Activated CD4-positive, alpha-beta T cell treated with anti-CD3 and anti-CD28 coated beads for 36 hours (primary cell): Measurements from ENCODE around the gene SLC22A1. TPM values are rescaled to one million over a fixed set of nuclear protein-coding genes. Genes with fewer than 3 reads are reported as not detected.
"Not testable (repeated sequence)": the region's sequence is repeated elsewhere in the genome, so short reads cannot be mapped to it uniquely, and the experiment has no call there.

Experiments used
- ATAC-seq: fragments of 200-7000 bp; cut with Tn5 transposase; one replicate; pipeline ENCODE4 v1.10.0; 2021; ENCODE audit warnings: mild to moderate bottlenecking, moderate library complexity
- CTCF ChIA-PET: fragments of 350-600 bp; sonication (Branson Sonifier 250); formaldehyde crosslinking; loops from one replicate; lab custom pipeline; 2021; ENCODE audit warnings: antibody characterized with exemption; lab: Charles Lee
- POLR2A ChIA-PET: fragments of 350-600 bp; sonication (Branson Sonifier 250); formaldehyde crosslinking; loops from one replicate; lab custom pipeline; 2021; ENCODE audit warnings: antibody characterized with exemption, inconsistent platforms; lab: Charles Lee
- DNase-seq: peaks from one replicate; pipeline ENCODE4 v3.0.0-alpha.2; 2020
- H3K27ac Mint-ChIP-seq: one replicate; pipeline ENCODE4 v1.8.0; 2021; ENCODE audit warnings: mixed read lengths
- H3K27me3 Mint-ChIP-seq: one replicate; pipeline ENCODE4 v1.8.0; 2021; ENCODE audit warnings: mixed read lengths
- H3K36me3 Mint-ChIP-seq: one replicate; pipeline ENCODE4 v1.8.0; 2021; ENCODE audit warnings: low read depth, mixed read lengths
- H3K4me1 Mint-ChIP-seq: one replicate; pipeline ENCODE4 v1.8.0; 2021; ENCODE audit warnings: mixed read lengths
- H3K4me3 Mint-ChIP-seq: one replicate; pipeline ENCODE4 v1.8.0; 2021; ENCODE audit warnings: mild to moderate bottlenecking, moderate library complexity, mixed read lengths
- H3K9me3 Mint-ChIP-seq: one replicate; pipeline ENCODE4 v1.8.0; 2021; ENCODE audit warnings: low read depth, mixed read lengths
- intact Hi-C, 2 experiments: fragments of 100-400 bp; cut with DNase I in 1 of 2; cut with micrococcal nuclease in 1 of 2; formaldehyde crosslinking; loops; one replicate each; pipeline versions ENCODE4 v1.14.2 to v1.15.1; 2022 to 2024; cut with DNase I, micrococcal nuclease
- total RNA-seq, 2 experiments: library from RNA; stranded (reverse); gene quantifications; one replicate each; pipeline ENCODE4 v1.2.3, GENCODE V29; 2021

Gene SLC22A1
- total RNA-seq, 2 experiments from 2014 or later = 0.78 to 1.2 TPM

- ChIA-PET POLR2A (no interaction called here), CTCF (interaction anchor here (0.7 kb wide), 1 partner anchor 622 kb away, joined by 3 read pairs; no protein-coding TSS in a partner anchor)
- Mint-ChIP-seq H3K4me1 (no peaks in the 10 kb centered on the region), H3K9me3 (no peaks in the 10 kb centered on the region), H3K27me3 (peaks cover 2% of the 10 kb centered on the region), H3K27ac (no peak overlapping the region), H3K4me3 (no peak overlapping the region), H3K36me3 (no peaks in the 10 kb centered on the region)
- intact Hi-C loops = no loop called here
- DNase-seq (no peak), ATAC-seq (no peak)
Measured at GRCh38 chr6:160161647-160161986, 40.0 kb downstream of the SLC22A1 start.

DNA sequence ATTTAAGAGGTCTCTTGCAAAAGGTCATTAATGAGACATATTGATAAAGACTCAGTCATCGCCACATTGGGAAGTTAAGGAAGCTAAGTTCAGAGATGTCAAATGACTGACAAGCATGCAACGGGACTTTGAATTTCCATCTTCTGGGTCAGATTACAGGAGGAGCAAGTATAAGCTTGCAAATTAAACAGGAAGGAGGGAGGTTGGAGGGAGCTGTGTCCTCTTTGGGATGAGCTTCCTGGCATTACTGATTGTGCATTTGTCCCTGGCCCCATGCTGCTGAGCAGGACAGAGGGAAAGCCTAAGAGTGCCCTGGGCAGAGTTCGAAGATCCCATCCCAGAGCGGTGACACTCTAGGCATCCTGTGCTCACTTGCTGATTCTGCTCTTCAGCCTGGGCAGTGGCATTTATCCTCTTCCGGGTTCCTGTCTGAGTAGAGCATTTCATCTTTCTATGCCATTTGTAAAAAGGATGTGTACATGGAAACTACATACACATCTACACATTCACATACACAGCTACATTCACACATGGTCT lies 40.5 kb downstream of the SLC22A1 start:
- Mint-ChIP-seq H3K9me3 (no peaks in the 10 kb centered on the region), H3K4me1 (no peaks in the 10 kb centered on the region), H3K4me3 (no peak overlapping the region), H3K27me3 (peaks cover 2% of the 10 kb centered on the region), H3K36me3 (no peaks in the 10 kb centered on the region), H3K27ac (no peak overlapping the region)
- POLR2A ChIA-PET = no interaction called here
- CTCF ChIA-PET = interaction anchor here (0.7 to 1.1 kb wide), 2 partner anchors 24 to 622 kb away, joined by 3 to 4 read pairs; no protein-coding TSS in a partner anchor
- intact Hi-C loops = no loop called here
- ATAC-seq (no peak), DNase-seq (no peak)

- peaks cover 6% of the 10 kb centered on the region for H3K27me3 Mint-ChIP-seq
- ATAC-seq (no peak), DNase-seq (no peak)
- ChIA-PET POLR2A (no interaction called here), CTCF (interaction anchor here (0.6 kb wide), 1 partner anchor 329 kb away, joined by 3 read pairs; no protein-coding TSS in a partner anchor)
- H3K4me3 Mint-ChIP-seq = no peak overlapping the region
- no peaks in the 10 kb centered on the region for H3K36me3 Mint-ChIP-seq
- H3K4me1 Mint-ChIP-seq = no peaks in the 10 kb centered on the region
- intact Hi-C loops = no loop called here
- no peak overlapping the region for H3K27ac Mint-ChIP-seq
- no peaks in the 10 kb centered on the region for H3K9me3 Mint-ChIP-seq
Measured at GRCh38 chr6:160163425-160163824, 41.8 kb downstream of the SLC22A1 start.

GRCh38 chr6:160163912-160164311 lies 42.3 kb downstream of the SLC22A1 start:
- POLR2A ChIA-PET = no interaction called here
- intact Hi-C loops = no loop called here
- no peak for DNase-seq
- Mint-ChIP-seq H3K27ac (no peak overlapping the region), H3K9me3 (no peaks in the 10 kb centered on the region), H3K36me3 (no peaks in the 10 kb centered on the region), H3K27me3 (peaks cover 8% of the 10 kb centered on the region), H3K4me1 (no peaks in the 10 kb centered on the region), H3K4me3 (no peak overlapping the region)
- ATAC-seq = no peak
- CTCF ChIA-PET = interaction anchor here (0.6 kb wide), 1 partner anchor 329 kb away, joined by 3 read pairs; no protein-coding TSS in a partner anchor

- not testable (repeated sequence) for ATAC-seq, H3K9me3 Mint-ChIP-seq
Measured at GRCh38 chr6:160165928-160166327, 44.3 kb downstream of the SLC22A1 start.

DNA sequence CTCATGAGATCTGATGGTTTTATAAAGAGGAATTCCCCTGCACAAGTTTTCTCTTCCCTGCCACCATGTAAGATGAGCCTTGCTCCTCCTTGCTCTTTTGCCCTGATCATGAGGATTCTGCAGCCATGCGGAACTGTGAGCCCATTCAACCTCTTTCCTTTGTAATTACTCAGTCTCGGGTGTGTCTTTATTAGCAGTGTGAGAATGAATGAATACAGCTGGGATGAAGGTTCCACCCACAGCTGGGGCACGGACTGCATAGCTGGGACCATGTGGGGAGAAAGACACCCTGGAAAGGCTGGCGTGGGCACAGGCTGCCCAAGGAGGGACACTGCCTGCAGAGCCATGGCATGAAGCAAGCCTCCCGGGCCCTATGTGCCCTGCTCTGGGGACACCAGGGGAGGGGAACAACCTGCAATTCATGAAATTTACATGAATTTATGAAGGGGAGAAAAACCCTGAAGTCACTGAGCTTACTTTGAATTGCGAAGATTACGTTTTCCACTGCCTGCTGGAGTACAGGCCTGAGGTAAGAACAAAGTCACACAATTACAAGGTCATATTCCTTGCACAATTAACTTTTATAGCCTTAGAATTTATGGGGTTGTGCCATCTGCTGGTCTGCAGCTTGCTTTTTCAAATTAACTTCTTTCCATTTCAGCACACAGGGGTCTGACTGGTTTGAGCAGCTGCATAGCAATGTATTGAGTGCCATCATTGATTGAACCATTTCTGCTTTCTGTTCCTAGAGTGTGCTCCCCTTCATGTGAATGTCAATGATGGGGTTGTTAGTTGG lies 46.2 kb downstream of the SLC22A1 start:
- Mint-ChIP-seq H3K27ac (no peak overlapping the region), H3K4me1 (no peaks in the 10 kb centered on the region), H3K27me3 (peaks cover 19% of the 10 kb centered on the region), H3K4me3 (no peak overlapping the region), H3K9me3 (no peaks in the 10 kb centered on the region), H3K36me3 (no peaks in the 10 kb centered on the region)
- no peak for DNase-seq
- ATAC-seq = no peak
- POLR2A ChIA-PET = no interaction called here
- CTCF ChIA-PET = interaction anchor here (1.1 kb wide), 1 partner anchor 29 kb away, joined by 3 read pairs; no protein-coding TSS in a partner anchor
- intact Hi-C loops = no loop called here

More at GRCh38 chr6:160165928-160166327, 44.3 kb downstream of the SLC22A1 start:
- peaks cover 13% of the 10 kb centered on the region for H3K27me3 Mint-ChIP-seq
- H3K4me3 Mint-ChIP-seq, DNase-seq, H3K36me3 Mint-ChIP-seq, POLR2A ChIA-PET, H3K27ac Mint-ChIP-seq, intact Hi-C loops, H3K4me1 Mint-ChIP-seq: not testable (repeated sequence)
- CTCF ChIA-PET = interaction anchor here (1.2 kb wide), 1 partner anchor 27 kb away, joined by 3 read pairs; no protein-coding TSS in a partner anchor

DNA sequence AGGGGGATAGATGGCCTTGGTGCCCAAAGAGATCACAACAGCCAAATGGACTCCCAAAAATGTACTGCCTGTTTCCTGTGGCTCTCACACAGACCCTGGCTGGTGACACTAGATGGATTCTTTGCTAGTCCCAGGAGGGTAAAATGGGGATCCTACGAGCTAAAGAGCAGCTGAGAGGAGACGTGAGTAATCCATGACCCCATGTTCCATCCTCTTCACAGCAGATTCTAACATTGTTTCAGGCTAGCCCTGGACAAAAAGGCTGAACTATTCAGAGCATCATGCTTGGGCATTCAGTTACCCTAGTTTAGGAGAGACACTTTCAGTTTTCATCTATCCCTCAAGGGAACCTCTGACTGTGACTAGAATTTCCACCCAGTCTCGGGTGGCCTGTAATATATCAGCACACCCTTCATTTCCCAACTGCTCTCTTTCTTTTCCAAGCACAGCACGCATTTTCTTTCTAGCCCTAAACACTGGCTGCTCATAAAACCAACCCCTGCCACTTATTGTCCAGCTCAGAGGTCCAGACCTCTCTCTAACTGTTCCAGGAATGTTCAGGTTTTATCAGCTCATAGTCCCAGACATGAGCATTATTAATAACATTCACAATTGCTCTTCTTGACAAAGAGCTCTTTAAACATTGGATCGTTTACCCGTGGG lies 48.5 kb downstream of the SLC22A1 start:
- ChIA-PET CTCF (no interaction called here), POLR2A (no interaction called here)
- Mint-ChIP-seq H3K27me3 (peaks cover 18% of the 10 kb centered on the region), H3K4me3 (no peak overlapping the region), H3K36me3 (no peaks in the 10 kb centered on the region), H3K27ac (no peak overlapping the region), H3K4me1 (no peaks in the 10 kb centered on the region), H3K9me3 (no peaks in the 10 kb centered on the region)
- DNase-seq (no peak), ATAC-seq (no peak)
- intact Hi-C loops = no loop called here

GRCh38 chr6:160172704-160173103 lies 51.1 kb downstream of the SLC22A1 start:
- Mint-ChIP-seq H3K4me1 (no peaks in the 10 kb centered on the region), H3K9me3 (no peaks in the 10 kb centered on the region), H3K27me3 (peaks cover 22% of the 10 kb centered on the region), H3K36me3 (no peaks in the 10 kb centered on the region), H3K27ac (no peak overlapping the region), H3K4me3 (no peak overlapping the region)
- ChIA-PET POLR2A (no interaction called here), CTCF (no interaction called here)
- ATAC-seq = no peak
- DNase-seq = no peak
- intact Hi-C loops = no loop called here

DNA sequence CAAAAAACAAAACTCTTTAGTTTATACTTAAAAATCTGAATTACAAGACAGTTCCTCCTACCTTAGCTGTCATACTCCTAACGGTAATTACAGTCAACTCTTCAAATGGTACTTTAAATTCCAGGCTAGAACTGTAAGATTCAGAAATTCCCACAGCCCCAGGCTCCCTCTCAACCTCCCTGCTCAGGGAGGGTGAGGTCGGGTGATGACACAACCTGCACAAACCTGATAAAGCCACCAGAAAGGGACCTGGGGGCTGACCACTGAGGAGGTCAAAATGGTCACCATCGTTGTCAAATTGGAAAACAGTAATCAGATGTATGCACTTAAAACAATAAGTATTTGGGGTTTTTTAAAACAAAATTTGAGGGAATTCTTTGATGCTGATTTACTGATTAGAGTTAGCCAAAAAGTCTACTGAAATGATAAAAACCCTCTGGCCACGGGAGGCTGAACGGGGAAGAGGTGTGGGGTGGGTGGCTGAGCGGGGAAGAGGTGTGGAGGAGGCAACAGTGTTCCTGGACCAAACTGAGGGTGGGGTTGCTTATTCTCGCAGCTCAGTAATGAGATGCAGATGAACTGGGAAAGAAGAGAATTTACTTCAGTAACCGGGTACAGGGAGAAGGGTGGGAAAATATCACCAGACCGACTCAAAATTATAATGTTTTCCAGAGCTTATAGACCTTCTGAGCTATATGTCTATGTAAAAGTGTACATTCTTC lies 52.4 kb downstream of the SLC22A1 start:
- ATAC-seq (no peak), DNase-seq (no peak)
- H3K27me3 Mint-ChIP-seq = peaks cover 20% of the 10 kb centered on the region
- no peaks in the 10 kb centered on the region for H3K36me3 Mint-ChIP-seq
- no peaks in the 10 kb centered on the region for H3K9me3 Mint-ChIP-seq
- H3K27ac Mint-ChIP-seq = no peak overlapping the region
- H3K4me1 Mint-ChIP-seq = no peaks in the 10 kb centered on the region
- ChIA-PET POLR2A (interaction anchor here (0.5 kb wide), 1 partner anchor 32 kb away, joined by 4 read pairs; no protein-coding TSS in a partner anchor), CTCF (interaction anchor here (1.3 kb wide), 1 partner anchor 17 kb away, joined by 3 read pairs; no protein-coding TSS in a partner anchor)
- no peak overlapping the region for H3K4me3 Mint-ChIP-seq
- intact Hi-C loops = no loop called here

DNA sequence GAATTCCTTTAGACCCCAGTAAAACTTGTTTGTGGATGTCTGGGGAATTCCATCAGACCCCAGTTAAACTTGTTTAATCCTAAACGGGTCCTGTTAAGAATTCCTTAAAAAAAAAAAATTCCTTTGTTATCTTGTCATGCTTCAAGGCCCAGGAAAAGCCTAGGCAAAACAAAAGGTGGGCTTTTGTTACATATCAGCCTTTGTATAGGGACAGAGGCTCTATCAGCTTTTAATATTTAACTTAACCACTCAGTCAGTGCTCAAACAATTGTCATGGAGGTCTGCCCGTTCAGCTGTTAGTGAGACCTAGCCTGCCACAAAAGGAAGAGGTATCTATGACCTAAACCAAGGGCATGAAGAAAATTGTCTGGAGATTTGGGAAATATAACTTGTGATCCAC lies 53.1 kb downstream of the SLC22A1 start:
- Mint-ChIP-seq H3K9me3 (no peaks in the 10 kb centered on the region), H3K4me3 (no peak overlapping the region), H3K36me3 (no peaks in the 10 kb centered on the region), H3K4me1 (no peaks in the 10 kb centered on the region), H3K27me3 (peaks cover 20% of the 10 kb centered on the region), H3K27ac (no peak overlapping the region)
- ATAC-seq (no peak), DNase-seq (no peak)
- ChIA-PET CTCF (interaction anchor here (0.7 to 1.3 kb wide), 2 partner anchors 16 to 24 kb away, joined by 3 to 7 read pairs; no protein-coding TSS in a partner anchor), POLR2A (no interaction called here)
- intact Hi-C loops = no loop called here

DNA sequence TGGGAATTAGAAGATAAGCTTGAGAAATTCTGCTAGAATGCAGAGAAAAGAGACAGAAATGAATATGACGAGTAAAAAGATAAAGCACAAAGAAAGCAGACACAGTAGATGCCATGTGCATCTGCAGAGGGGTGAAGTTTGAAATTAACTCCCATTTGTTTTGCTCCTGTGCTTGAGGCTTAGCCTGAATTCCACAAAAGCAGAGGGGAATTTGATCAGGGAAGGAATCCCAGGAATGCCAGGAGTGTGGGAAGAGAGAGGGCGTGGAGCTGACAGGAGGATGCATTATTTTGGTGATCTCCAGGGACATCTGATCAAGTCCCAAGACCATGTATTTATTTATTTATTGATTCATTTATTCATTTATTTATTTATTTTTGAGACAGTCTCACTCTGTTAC lies 55.6 kb downstream of the SLC22A1 start:
- CTCF ChIA-PET = no interaction called here
- DNase-seq = no peak
- no peaks in the 10 kb centered on the region for H3K9me3 Mint-ChIP-seq

More for the DNA sequence above, 55.6 kb downstream of the SLC22A1 start:
- no peak overlapping the region for H3K4me3 Mint-ChIP-seq
- no peak for ATAC-seq
- H3K27ac Mint-ChIP-seq = no peak overlapping the region
- peaks cover 16% of the 10 kb centered on the region for H3K27me3 Mint-ChIP-seq
- H3K4me1 Mint-ChIP-seq = no peaks in the 10 kb centered on the region
- intact Hi-C loops = no loop called here
- H3K36me3 Mint-ChIP-seq = no peaks in the 10 kb centered on the region
- POLR2A ChIA-PET = no interaction called here
